DMS 273 (cell line): ENCODE measurements around the gene NIPSNAP3A.

ENCODE experiments used
- DNase-seq: peaks from one replicate; lab custom pipeline; 2025; ENCODE audit not compliant: unreplicated experiment; lab: John Stamatoyannopoulos, UW

NIPSNAP3A gene

GRCh38 chr9:104805441-104805840 lies 58.0 kb downstream of the NIPSNAP3A start:
- no peak for DNase-seq

GRCh38 chr9:104808035-104808614 lies 60.6 kb downstream of the NIPSNAP3A start:
- DNase-seq = peak; percentile 66
